Right lobe of liver (tissue), 4 donors: ENCODE results near the gene STMN3.

ENCODE experiments used
- POLR2A ChIP-seq: fragments of 450-650 bp; IDR thresholded peaks from one replicate; pipeline ENCODE4 v1.6.1; 2017; ENCODE audit warnings: antibody characterized with exemption, mild to moderate bottlenecking
- TF ChIP-seq, protein P1 (sequence below), 4 donors: fragments of 200-600 bp in 3 of 4; fragments of 450-650 bp in 1 of 4; IDR thresholded peaks; one replicate each; pipeline versions ENCODE4 v1.5.1 to v1.8.0; 2016 to 2022; ENCODE audit warnings: antibody characterized with exemption in 4 of 4, mild to moderate bottlenecking in 2 of 4
- donor health status: DM: no; HTN: no; CAD: no.
- donor health status: DM: no; HTN: no; CAD: no.
- donor health status: DM: no; HTN: yes; CAD: no.

GRCh38 chr20:63636752-63637628 is 16.2 kb downstream of the STMN3 start:
- TF ChIP-seq, protein P1, sequence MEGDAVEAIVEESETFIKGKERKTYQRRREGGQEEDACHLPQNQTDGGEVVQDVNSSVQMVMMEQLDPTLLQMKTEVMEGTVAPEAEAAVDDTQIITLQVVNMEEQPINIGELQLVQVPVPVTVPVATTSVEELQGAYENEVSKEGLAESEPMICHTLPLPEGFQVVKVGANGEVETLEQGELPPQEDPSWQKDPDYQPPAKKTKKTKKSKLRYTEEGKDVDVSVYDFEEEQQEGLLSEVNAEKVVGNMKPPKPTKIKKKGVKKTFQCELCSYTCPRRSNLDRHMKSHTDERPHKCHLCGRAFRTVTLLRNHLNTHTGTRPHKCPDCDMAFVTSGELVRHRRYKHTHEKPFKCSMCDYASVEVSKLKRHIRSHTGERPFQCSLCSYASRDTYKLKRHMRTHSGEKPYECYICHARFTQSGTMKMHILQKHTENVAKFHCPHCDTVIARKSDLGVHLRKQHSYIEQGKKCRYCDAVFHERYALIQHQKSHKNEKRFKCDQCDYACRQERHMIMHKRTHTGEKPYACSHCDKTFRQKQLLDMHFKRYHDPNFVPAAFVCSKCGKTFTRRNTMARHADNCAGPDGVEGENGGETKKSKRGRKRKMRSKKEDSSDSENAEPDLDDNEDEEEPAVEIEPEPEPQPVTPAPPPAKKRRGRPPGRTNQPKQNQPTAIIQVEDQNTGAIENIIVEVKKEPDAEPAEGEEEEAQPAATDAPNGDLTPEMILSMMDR (IDR thresholded peaks at IDR 0.05), result no peak
- no peak for TF ChIP-seq POLR2A
